PC-3 (cell line): ENCODE measurements around the gene RPL13. TPM values are rescaled to one million over a fixed set of nuclear protein-coding genes. Genes with fewer than 3 reads are reported as not detected.

Source experiments
- ATAC-seq: fragments of 200-7000 bp; cut with Tn5 transposase; 2 replicates; pipeline ENCODE4 v1.9.1; 2020; ENCODE audit warnings: mild to moderate bottlenecking, moderate library complexity
- BruUV-seq: library from RNA; stranded (reverse); fragments of 400-500 nt; replicated peaks from 2 replicates; lab custom pipeline; 2021; lab: Mats Ljungman, UMichigan
- CTCF ChIA-PET: fragments of 300-600 bp; sonication (Branson Sonifier 250); formaldehyde crosslinking; loops from one replicate; lab custom pipeline; 2022; ENCODE audit warnings: antibody characterized with exemption; lab: Charles Lee
- POLR2A ChIA-PET: fragments of 300-600 bp; sonication (Branson Sonifier 250); formaldehyde crosslinking; loops from one replicate; lab custom pipeline; 2022; ENCODE audit warnings: antibody characterized with exemption; ENCODE audit not compliant: unreplicated experiment; lab: Charles Lee
- DNase-seq: peaks from one replicate; pipeline ENCODE4 v3.0.0-alpha.2; 2015
- H2AFZ ChIP-seq: fragments of 300-600 bp; sonication (generic); 2 replicates; pipeline ENCODE4 v1.6.0; 2016; ENCODE audit warnings: antibody characterized with exemption, low read length
- H3F3A ChIP-seq: fragments of 300-600 bp; sonication (generic); one replicate; pipeline ENCODE4 v1.6.0; 2017; ENCODE audit warnings: antibody characterized with exemption, low read length, control low read depth, mild to moderate bottlenecking; ENCODE audit not compliant: unreplicated experiment
- H3K27ac ChIP-seq: fragments of 300-600 bp; sonication (generic); 2 replicates; pipeline ENCODE4 v1.5.1; 2016; ENCODE audit warnings: mild to moderate bottlenecking, low read length
- H3K27me3 ChIP-seq: fragments of 300-600 bp; sonication (generic); 2 replicates; pipeline ENCODE4 v1.6.1; 2016; ENCODE audit warnings: low read length, mixed read lengths
- H3K36me3 ChIP-seq: fragments of 300-600 bp; sonication (generic); 2 replicates; pipeline ENCODE4 v1.6.1; 2016; ENCODE audit warnings: low read depth, mixed run types, low read length, mixed read lengths
- H3K4me1 ChIP-seq: fragments of 300-600 bp; sonication (generic); 2 replicates; pipeline ENCODE4 v1.5.1; 2016; ENCODE audit warnings: low read length; ENCODE audit not compliant: insufficient read depth
- H3K4me2 ChIP-seq: fragments of 300-600 bp; sonication (generic); 2 replicates; pipeline ENCODE4 v1.6.0; 2016; ENCODE audit warnings: low read length
- H3K4me3 ChIP-seq: fragments of 300-600 bp; sonication (generic); 2 replicates; pipeline ENCODE4 v1.5.1; 2016; ENCODE audit warnings: mild to moderate bottlenecking, low read length, mixed read lengths
- H3K79me2 ChIP-seq: fragments of 300-600 bp; sonication (generic); 2 replicates; pipeline ENCODE4 v1.6.1; 2017; ENCODE audit warnings: low read length, mixed read lengths
- H3K9ac ChIP-seq: fragments of 300-600 bp; sonication (generic); 2 replicates; pipeline ENCODE4 v1.6.0; 2016; ENCODE audit warnings: mild to moderate bottlenecking, low read length
- H3K9me2 ChIP-seq: fragments of 300-600 bp; sonication (generic); replicated peaks from 2 replicates; pipeline ENCODE4 v1.6.1; 2016; ENCODE audit warnings: mixed run types, low read length, mixed read lengths
- H3K9me3 ChIP-seq: fragments of 300-600 bp; sonication (generic); 2 replicates; pipeline ENCODE4 v1.6.1; 2016; ENCODE audit warnings: low read length, mixed read lengths
- H4K20me1 ChIP-seq: fragments of 300-600 bp; sonication (generic); 2 replicates; pipeline ENCODE4 v1.6.1; 2016; ENCODE audit warnings: low read length, mixed read lengths
- CTCF ChIP-seq: fragments of 300-600 bp; sonication (generic); conservative IDR thresholded peaks from 2 replicates; pipeline ENCODE4 v1.5.1; 2017; ENCODE audit warnings: antibody characterized with exemption, low read depth, mild to moderate bottlenecking, low read length
- EZH2 ChIP-seq: fragments of 300-600 bp; sonication (generic); IDR thresholded peaks from one replicate; pipeline ENCODE4 v1.6.1; 2017; ENCODE audit warnings: antibody characterized with exemption, mild to moderate bottlenecking, low read length; ENCODE audit not compliant: unreplicated experiment
- EZH2phosphoT487 ChIP-seq: fragments of 300-600 bp; sonication (generic); IDR thresholded peaks from 2 replicates; pipeline ENCODE4 v1.6.1; 2018; ENCODE audit warnings: mild to moderate bottlenecking, antibody characterized with exemption, low read length, borderline replicate concordance
- intact Hi-C: fragments of 100-400 bp; cut with micrococcal nuclease; formaldehyde crosslinking; loops from 2 replicates; pipeline ENCODE4 v1.9.0; 2023
- total RNA-seq: library from RNA; depleted of rRNA; stranded (reverse); fragments of >200 nt; gene quantifications from 2 replicates; pipeline ENCODE4 v1.2.3, GENCODE V29; 2014

RPL13 gene
- total RNA-seq, 1 experiment from 2014 or later, result 3,236 TPM

GRCh38 chr16:89561884-89562599 lies 1.6 kb downstream of the RPL13 start:
- BruUV-seq, result TSS peak; percentile 44
- ATAC-seq, result no peak
- TF ChIP-seq CTCF (no peak), EZH2phosphoT487 (no peak), EZH2 (no peak)
- Histone ChIP-seq H3K4me1 (peaks cover 52% of the 10 kb centered on the region), H4K20me1 (peaks cover 41% of the 10 kb centered on the region), H3K36me3 (peaks cover 41% of the 10 kb centered on the region), H3K27ac (peak overlapping the region; percentile 23; the same call in 1 of the 2 replicates), H3K9me2 (no peaks in the 10 kb centered on the region), H3K4me3 (peak overlapping the region; percentile 99), H3K9me3 (no peaks in the 10 kb centered on the region), H3K27me3 (no peaks in the 10 kb centered on the region), H3K4me2 (peak overlapping the region; percentile 99), H3K79me2 (peaks cover 41% of the 10 kb centered on the region), H3K9ac (peak overlapping the region; percentile 99), H2AFZ (no peak overlapping the region), H3F3A (peaks cover 19% of the 10 kb centered on the region)
- intact Hi-C loops, result no loop called here
- ChIA-PET POLR2A (no interaction called here), CTCF (no interaction called here)
- DNase-seq, result peak; percentile 40

GRCh38 chr16:89562939-89563338 lies 2.5 kb downstream of the RPL13 start:
- peaks cover 38% of the 10 kb centered on the region for H3K36me3 ChIP-seq
- H3K9me2 ChIP-seq, result no peaks in the 10 kb centered on the region
- peaks cover 41% of the 10 kb centered on the region for H4K20me1 ChIP-seq
- no TSS peak for BruUV-seq
- no peak for TF ChIP-seq EZH2phosphoT487
- no peak for TF ChIP-seq EZH2
- no peak for TF ChIP-seq CTCF
- no peaks in the 10 kb centered on the region for H3K27me3 ChIP-seq
- H3K79me2 ChIP-seq, result peaks cover 41% of the 10 kb centered on the region
- POLR2A ChIA-PET, result no interaction called here
- no peaks in the 10 kb centered on the region for H3K9me3 ChIP-seq
- peak overlapping the region; percentile 99; the same call in 1 of the 2 replicates for H3K9ac ChIP-seq
- H2AFZ ChIP-seq, result no peak overlapping the region
- intact Hi-C loops, result no loop called here
- H3F3A ChIP-seq, result peaks cover 19% of the 10 kb centered on the region
- DNase-seq, result no peak
- peak overlapping the region; percentile 23; the same call in 1 of the 2 replicates for H3K27ac ChIP-seq
- H3K4me1 ChIP-seq, result peaks cover 49% of the 10 kb centered on the region
- ATAC-seq, result no peak
- H3K4me3 ChIP-seq, result peak overlapping the region; percentile 99
- CTCF ChIA-PET, result no interaction called here
- H3K4me2 ChIP-seq, result peak overlapping the region; percentile 99
